Stimulated activated CD4-positive, alpha-beta T cell treated with anti-CD3 and anti-CD28 coated beads, Interleukin-12 subunit alpha, Interleukin-12 subunit beta, amount 100 ng/mL, for 24 hours (primary cell): Measurements from ENCODE around the gene MEIS2.

Experiments
- DNase-seq, 2 experiments: peaks; one replicate each; pipeline ENCODE4 v3.0.0-alpha.2; 2020; ENCODE audit warnings: low read depth in 2 of 2

MEIS2 gene

DNA sequence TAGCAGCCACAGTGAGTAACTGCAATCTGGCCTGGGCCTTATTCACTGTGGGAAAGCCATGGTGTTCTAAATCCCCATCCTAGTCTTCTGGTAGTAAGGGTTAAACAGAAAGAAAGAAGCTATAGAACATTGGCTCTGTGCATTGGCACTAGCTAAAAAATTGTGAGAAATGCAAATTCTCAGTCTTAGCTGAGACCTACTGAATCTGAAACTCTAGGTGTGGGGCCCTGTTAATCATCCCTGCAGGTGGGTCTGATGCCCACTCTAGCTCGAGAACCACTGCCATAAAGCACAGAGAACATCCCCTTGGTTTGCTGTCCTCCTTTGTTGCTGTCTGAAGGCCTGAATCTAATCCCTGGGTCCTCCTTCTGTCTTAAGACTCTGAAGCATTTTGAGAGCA lies 59.3 kb downstream of the MEIS2 start:
- no peak for DNase-seq

DNA sequence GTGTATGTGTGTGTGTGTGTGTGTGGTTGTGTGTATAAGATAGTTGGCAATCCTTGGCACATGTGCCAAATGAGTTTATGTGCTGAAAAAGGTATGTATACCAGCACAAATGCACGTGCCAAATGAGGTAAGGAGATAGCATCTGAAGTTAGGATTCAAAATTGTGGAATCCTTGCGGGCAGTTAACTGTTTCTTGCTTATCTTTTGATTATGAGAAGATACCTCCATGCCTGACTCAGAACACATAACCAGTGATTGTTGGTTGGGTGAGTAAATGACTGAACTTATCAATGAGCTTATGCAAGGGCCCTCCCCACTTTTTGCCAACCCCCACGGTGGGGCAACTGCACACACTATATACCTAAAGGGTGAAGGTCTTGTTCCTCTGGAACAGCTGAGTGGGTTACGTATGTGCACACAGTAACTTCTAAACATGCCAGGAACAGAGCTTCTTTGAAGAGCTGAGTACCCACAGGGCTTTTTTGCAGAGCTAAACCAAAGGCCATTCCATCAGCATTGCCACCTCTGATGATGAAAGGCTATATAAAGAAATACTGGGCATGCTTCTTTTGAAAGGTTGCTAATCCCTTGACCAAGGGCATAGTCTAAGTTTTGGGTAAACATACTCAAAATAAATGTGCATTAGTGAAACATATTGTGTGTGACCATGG lies 60.1 kb downstream of the MEIS2 start:
- no peak for DNase-seq

DNA sequence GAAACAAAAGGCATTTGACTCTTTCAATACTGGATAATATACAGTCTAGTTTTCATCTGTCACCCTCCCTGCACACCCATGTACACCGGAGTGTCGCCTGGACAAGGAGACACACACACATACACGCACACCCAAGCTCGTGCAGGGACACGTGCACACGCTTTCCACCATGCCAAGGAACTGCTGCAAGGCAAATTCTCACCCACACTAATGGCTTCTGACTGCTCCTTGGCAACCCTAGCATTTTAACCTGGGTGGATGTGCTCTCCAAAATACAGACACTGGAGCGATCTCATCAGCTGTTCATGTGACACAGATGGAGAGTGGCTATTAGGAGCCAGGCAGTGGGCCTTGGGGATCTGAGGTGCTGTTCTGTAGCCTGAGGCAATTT lies 61.6 kb downstream of the MEIS2 start:
- no peak for DNase-seq

DNA sequence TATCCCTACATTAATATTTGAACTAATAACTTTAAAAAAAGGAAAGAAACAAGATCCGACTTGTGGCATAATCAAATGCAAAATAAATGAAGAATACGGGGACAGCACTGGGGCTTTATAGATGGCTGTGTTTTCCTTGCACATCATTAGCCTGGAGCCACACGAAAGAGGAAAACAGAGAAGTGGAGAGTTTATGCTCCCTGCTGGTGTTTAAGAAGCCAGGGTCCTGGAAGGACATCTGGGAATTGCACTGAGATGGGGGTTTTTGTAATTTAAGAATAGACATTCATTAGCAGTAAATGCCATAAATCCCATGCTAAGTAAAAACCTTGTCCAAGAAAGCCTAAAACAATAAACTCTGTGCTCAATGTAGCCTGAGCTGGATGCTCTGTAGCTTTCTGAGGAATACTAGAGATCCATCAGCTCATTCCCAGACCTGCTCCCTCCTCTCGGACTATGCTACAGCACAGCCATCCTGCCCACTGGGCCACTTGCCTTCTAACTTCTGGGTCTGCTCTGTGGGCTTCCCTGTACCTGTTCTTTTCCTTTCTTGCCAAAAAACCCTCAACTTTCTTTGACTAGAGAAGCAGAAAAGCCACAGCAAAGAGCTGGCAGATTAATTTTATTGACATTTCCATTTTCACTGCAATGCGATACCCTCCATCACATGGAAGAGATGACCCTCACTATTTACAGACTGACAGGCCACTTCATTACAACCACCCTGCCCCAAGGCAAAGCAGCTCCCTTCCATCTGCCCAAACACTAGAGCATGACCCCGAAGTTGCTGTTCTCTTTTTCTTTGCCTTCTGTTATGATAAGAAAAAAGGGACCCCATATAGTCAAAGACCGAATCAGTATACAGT lies 62.3 kb downstream of the MEIS2 start:
- DNase-seq = no peak

DNA sequence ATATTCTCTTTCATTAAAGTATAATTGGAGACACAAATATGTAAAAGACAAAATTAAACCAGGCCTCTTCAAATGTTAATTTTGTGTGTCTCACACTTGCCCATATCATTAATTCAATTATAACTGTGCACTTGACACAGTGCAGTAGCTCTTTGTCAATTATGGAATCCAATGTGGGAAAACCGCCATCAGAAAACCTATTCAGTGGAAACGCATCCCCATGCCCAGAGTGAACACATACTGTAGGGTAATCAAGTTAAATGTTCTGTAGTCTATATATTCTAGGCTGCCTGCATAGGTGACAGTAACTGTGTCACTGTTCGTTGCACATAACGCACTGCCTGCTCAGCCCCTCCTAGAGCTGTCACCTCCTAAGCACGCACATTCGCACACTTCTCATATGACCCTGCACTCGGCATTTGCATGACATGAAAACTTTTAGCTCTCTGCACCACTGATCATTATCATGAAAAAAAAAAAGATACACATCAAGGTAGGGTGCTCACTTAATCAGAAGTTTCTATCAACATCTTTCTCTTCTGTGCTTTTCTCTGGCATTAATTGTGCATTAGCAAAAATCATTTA lies 63.2 kb downstream of the MEIS2 start:
- no peak for DNase-seq

- DNase-seq = no peak
Measured at GRCh38 chr15:37034835-37035748, 65.3 kb downstream of the MEIS2 start.

- no peak for DNase-seq
Measured at GRCh38 chr15:37034392-37034791, 66.0 kb downstream of the MEIS2 start.

DNA sequence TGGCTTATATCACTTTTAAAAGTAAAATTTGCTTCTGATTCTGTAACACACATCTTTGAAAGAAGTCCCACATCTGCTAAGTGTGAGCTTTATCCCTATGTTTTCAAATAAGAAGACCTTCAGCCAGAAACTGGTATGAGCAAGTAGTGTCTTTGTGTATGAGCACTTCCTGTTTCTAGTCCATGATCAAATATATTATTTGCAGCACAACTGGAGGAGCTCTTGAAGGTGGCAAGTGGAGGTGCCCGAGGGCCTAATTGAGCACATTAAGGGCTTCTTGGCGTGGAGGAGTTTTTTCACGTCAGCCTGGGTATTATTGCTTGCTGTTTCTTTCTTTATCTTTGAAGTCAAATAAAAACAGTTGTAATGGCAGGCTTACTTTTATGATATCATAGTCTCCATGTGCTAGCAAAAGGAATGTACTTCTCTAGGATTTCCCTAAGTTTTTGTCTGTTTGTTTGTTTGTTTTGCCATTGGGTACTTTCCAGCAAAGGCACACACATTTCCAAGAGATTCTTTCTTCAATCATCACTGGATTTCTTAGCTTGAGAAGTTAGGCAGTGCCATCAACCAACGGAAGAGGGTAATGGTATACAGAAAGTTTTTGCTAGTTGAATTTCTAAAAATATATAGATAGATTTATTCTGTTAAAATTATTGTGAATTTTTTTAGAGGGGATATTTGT lies 68.1 kb downstream of the MEIS2 start:
- DNase-seq = no peak

DNA sequence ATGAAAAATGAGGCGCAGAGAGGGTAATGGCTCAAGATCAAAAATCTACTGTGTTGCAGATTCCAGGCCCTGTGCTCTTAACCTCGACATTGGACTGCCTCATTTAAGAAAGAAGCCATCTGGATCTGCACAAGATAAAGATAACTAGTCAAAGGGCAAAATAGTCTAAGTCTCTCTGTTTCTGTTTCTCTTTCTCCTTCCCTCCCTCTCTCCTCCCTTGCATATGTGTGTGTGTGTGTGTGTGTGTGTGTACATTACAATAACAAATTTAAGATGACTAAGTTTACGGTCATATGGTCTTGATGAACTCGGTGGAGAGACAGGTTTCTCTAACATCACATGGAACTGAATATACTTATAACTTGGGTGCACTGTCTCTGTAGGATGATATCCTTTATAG lies 69.2 kb downstream of the MEIS2 start:
- DNase-seq = no peak

DNA sequence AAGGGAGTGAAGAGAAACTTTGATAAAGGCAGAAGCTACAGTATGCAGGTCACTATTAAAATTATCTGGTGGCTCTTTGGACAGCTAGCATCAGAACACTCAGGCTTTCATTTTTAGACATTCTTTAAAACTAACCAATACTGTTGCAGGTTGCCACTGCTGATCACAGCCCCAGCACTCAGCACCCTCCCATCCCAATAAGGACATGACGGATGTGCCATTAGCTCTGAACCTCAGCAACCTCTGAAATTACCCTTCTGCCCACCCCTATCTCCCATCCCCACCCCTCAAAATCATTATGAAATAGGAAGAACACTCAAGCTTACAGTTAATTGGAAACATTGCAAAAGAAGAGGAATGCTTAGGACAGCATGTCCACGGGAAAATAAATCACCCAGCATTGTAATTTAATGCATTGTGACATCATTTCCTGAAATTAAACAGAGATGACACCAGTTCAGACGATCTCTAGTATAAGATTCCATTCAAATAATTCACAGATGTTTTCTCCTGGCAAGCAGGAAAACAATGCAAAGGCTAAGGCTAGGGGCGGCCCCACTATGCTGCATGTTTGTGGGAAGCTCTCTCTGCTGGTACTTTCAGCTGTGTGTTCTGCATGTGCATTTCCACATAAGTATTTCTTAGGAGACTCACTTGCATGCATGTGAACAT lies 71.6 kb downstream of the MEIS2 start:
- DNase-seq = no peak

GRCh38 chr15:37020852-37021251 lies 79.5 kb downstream of the MEIS2 start:
- no peak for DNase-seq

GRCh38 chr15:37019479-37020433 lies 80.6 kb downstream of the MEIS2 start:
- no peak for DNase-seq

DNA sequence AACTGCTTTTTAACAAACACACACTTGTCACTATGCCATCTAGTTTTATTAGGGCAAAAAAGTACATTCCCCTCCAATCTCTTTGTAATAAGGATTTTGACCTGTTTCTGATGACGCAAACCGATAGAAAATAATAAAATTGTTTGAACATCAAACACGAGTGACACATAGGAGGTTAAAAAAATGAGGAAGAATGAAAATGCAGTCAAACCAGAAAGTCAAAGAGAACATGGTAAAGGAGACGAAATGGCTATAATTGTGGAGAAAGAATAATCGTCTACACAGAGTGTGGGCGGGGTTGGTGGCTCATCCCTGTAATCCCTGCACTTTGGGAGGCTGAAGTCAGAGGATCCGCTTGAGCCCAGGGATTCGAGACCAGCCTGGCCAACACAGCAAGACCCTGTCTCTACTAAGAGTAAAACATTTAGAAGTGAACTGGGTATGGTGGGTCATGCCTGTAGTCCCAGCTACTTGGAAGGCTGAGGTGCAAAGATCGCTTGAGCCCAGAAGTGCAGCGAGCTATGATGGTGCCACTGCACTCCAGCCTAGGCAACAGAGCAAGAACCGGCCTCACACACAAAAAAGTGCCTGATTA lies 83.2 kb downstream of the MEIS2 start:
- DNase-seq = no peak

- no peak for DNase-seq
Measured at GRCh38 chr15:37016231-37016630, 84.1 kb downstream of the MEIS2 start.

DNA sequence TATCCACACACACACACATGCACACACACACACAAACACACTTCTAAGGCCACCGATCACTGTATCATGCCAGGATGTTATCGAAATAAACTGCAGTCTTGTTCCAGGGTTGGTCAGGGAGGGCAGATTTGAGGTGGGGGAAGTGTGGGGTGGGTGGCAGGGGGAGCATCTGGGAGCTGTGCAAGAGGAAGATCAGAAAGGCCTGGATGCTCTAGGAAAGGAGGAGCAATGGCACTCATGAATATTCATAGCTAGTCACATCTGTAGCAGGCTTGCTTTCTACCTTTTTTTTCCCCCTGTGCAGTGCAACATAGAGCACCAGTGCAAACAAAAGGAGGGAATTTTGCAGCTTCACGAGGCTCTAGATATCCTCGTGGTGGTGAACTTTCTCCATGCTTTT lies 84.9 kb downstream of the MEIS2 start:
- no peak for DNase-seq

DNA sequence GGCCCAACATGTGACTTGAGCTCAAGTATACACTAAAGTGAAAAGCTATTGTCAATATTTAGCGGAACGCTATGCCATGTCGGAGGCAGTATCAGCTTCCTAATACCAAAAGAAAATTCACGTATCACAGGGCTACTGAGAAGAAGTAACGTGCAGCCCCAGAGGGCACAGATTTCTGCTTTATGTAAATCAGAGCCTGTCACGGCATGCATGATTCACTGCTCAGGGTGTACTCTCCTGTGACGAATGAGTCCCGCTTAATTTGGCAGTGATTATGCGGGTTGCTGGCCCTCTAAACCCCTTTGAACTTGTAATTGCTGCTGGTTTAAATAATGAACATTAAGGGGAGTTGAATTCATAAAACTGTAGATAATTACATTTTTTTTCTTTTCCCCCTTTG lies 85.3 kb downstream of the MEIS2 start:
- no peak for DNase-seq

DNA sequence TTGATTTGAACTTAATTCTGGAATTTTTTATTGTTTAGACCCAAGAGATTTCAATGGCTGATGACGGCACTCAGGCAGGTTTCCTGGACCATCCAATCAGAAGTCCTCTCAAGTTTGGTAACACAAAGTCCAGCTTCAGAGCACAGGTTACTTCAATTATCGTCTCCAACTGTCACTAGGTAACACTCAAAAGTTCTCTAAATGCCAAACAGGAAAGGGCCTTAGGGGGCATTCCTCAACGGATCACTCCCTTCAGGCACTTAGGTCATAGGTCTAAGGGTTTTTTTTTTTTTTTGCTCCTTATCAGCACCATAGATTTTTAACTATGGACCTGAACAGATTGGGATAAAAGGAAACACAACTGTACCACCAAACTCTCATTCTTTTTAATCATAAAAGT lies 85.8 kb downstream of the MEIS2 start:
- no peak for DNase-seq

DNA sequence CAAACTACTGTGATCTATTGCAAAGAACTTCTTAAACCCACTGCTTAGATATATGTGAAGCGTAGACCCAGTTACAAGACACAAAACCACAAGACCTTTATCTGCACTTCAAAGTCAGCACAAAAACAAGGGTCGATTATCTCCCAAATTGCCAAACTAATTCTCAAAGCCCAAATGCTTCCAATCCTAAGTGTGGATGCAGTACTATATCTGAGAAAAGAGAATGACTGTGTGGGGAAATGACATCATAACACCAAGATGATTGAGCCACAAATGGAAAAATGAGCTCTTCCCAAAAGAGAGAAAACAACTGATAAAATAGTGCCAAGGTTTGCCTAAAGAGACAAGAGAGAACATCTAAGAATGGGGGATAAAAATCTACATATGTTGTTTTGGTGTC lies 86.2 kb downstream of the MEIS2 start:
- no peak for DNase-seq

- DNase-seq = no peak
Measured at GRCh38 chr15:37010595-37010994, 89.8 kb downstream of the MEIS2 start.
